Activated CD4-positive, alpha-beta T cell treated with anti-CD3 and anti-CD28 coated beads, Interleukin-2, amount 50 U/mL, for 48 hours (primary cell): ENCODE results near the gene IFFO2.
"Not testable (repeated sequence)": the region's sequence is repeated elsewhere in the genome, so short reads cannot be mapped to it uniquely, and the experiment has no call there.

Experiments
- DNase-seq, 2 experiments: peaks; one replicate each; pipeline ENCODE4 v3.0.0-alpha.2; 2020

IFFO2 gene

GRCh38 chr1:18871401-18872070, 84.9 kb downstream of the IFFO2 start:
- DNase-seq, result no peak

- no peak for DNase-seq
These were observed 85.5 kb downstream of the IFFO2 start for GRCh38 chr1:18870957-18871356.

GRCh38 chr1:18870595-18870865, 85.9 kb downstream of the IFFO2 start:
- not testable (repeated sequence) for DNase-seq

- DNase-seq, result no peak
These were observed 86.5 kb downstream of the IFFO2 start for GRCh38 chr1:18869847-18870594.

- DNase-seq, result no peak
These were observed 87.6 kb downstream of the IFFO2 start for GRCh38 chr1:18868801-18869424.

GRCh38 chr1:18868354-18868753, 88.1 kb downstream of the IFFO2 start:
- DNase-seq, result no peak

GRCh38 chr1:18866846-18867245, 89.6 kb downstream of the IFFO2 start:
- DNase-seq, result no peak

- DNase-seq, result no peak
These were observed 90.2 kb downstream of the IFFO2 start for GRCh38 chr1:18866314-18866713.

- no peak for DNase-seq
These were observed 91.3 kb downstream of the IFFO2 start for GRCh38 chr1:18865176-18865575.

GRCh38 chr1:18861590-18861989, 94.9 kb downstream of the IFFO2 start:
- no peak for DNase-seq

GRCh38 chr1:18861082-18861481, 95.4 kb downstream of the IFFO2 start:
- DNase-seq, result no peak

GRCh38 chr1:18859560-18859959, 96.9 kb downstream of the IFFO2 start, which contains the start of gene TAS1R2:
TSS of gene TAS1R2 (minus strand) at chr1:18859660. CDS start at chr1:18859660, 0 bp downstream.
- no peak for DNase-seq

- no peak for DNase-seq
These were observed 98.3 kb downstream of the IFFO2 start for GRCh38 chr1:18858070-18858688.

- no peak for DNase-seq
These were observed 100.0 kb downstream of the IFFO2 start for GRCh38 chr1:18856435-18856834.

- DNase-seq, result no peak
These were observed 100.9 kb downstream of the IFFO2 start for GRCh38 chr1:18855573-18855972.

- no peak for DNase-seq
These were observed 102.0 kb downstream of the IFFO2 start for GRCh38 chr1:18854331-18855025.
